Stimulated activated CD8-positive, alpha-beta memory T cell treated with anti-CD3 and anti-CD28 coated beads, Interleukin-12 subunit alpha, Interleukin-12 subunit beta, amount 100 ng/mL, for 4 hours (primary cell): Measurements from ENCODE around the gene TRPM2.
"Not testable (repeated sequence)": the region's sequence is repeated elsewhere in the genome, so short reads cannot be mapped to it uniquely, and the experiment has no call there.

ENCODE experiments used
- DNase-seq: peaks from one replicate; pipeline ENCODE4 v3.0.0-alpha.2; 2020; ENCODE audit warnings: low read depth

Gene TRPM2

GRCh38 chr21:44415073-44416025, 61.9 kb downstream of the TRPM2 start:
- no peak for DNase-seq

- DNase-seq: no peak
These were observed 62.8 kb downstream of the TRPM2 start for GRCh38 chr21:44416193-44416592.

GRCh38 chr21:44417621-44418107, 64.2 kb downstream of the TRPM2 start:
- not testable (repeated sequence) for DNase-seq

- no peak for DNase-seq
These were observed 64.9 kb downstream of the TRPM2 start for GRCh38 chr21:44418108-44418875.

- no peak for DNase-seq
These were observed 65.4 kb downstream of the TRPM2 start for GRCh38 chr21:44418876-44419230.

- no peak for DNase-seq
These were observed 66.3 kb downstream of the TRPM2 start for GRCh38 chr21:44419679-44420078.

GRCh38 chr21:44420416-44421205, 67.2 kb downstream of the TRPM2 start:
- DNase-seq: no peak

- DNase-seq: no peak
These were observed 68.8 kb downstream of the TRPM2 start for GRCh38 chr21:44421901-44422840.

GRCh38 chr21:44423312-44423821, 69.9 kb downstream of the TRPM2 start:
- DNase-seq: no peak

GRCh38 chr21:44423941-44424607, 70.7 kb downstream of the TRPM2 start:
- no peak for DNase-seq

GRCh38 chr21:44424608-44425306, 71.3 kb downstream of the TRPM2 start:
- no peak for DNase-seq

- DNase-seq: no peak
These were observed 72.0 kb downstream of the TRPM2 start for GRCh38 chr21:44425307-44425894.

- DNase-seq: no peak
These were observed 72.7 kb downstream of the TRPM2 start for GRCh38 chr21:44425895-44426662.

- DNase-seq: no peak
These were observed 73.3 kb downstream of the TRPM2 start for GRCh38 chr21:44426663-44427191.

- DNase-seq: no peak
These were observed 74.1 kb downstream of the TRPM2 start for GRCh38 chr21:44427241-44428120.

GRCh38 chr21:44428281-44428960, 75.0 kb downstream of the TRPM2 start:
- no peak for DNase-seq

GRCh38 chr21:44429894-44430293, 76.5 kb downstream of the TRPM2 start:
- no peak for DNase-seq
